Endothelial cell of umbilical vein (primary cell): ENCODE data around the gene TBX5. TPM values are rescaled to one million over a fixed set of nuclear protein-coding genes. Genes with fewer than 3 reads are reported as not detected.

Source experiments
- BruUV-seq: library from RNA; stranded (reverse); fragments of 400-500 nt; replicated peaks from 2 replicates; lab custom pipeline; 2021; lab: Mats Ljungman, UMichigan
- CTCF ChIA-PET: fragments of 300-600, 350-600 bp; sonication (Branson Sonifier 250); formaldehyde crosslinking; loops from one replicate; lab custom pipeline; 2021; ENCODE audit warnings: antibody characterized with exemption, inconsistent platforms; lab: Charles Lee
- POLR2A ChIA-PET: fragments of 300-600, 350-600 bp; sonication (Branson Sonifier 250); formaldehyde crosslinking; loops from one replicate; lab custom pipeline; 2021; ENCODE audit warnings: antibody characterized with exemption, inconsistent platforms; lab: Charles Lee
- DNase-seq: peaks from one replicate; pipeline ENCODE4 v3.0.0-alpha.2; 2011; ENCODE audit warnings: low read depth, low spot score
- FAIRE-seq: peaks from 2 replicates; lab custom pipeline; 2011; peaks lifted over from hg19 to GRCh38; lab: Jason Lieb, UNC
- H2AFZ ChIP-seq: 2 replicates; pipeline ENCODE4 v1.6.0; 2012; ENCODE audit warnings: low read depth, low read length, control low read depth, inconsistent platforms
- H3K27ac ChIP-seq: 2 replicates; pipeline ENCODE4 v1.5.1; 2011; ENCODE audit warnings: low read depth, mild to moderate bottlenecking, control low read depth, low read length, moderate library complexity; ENCODE audit not compliant: insufficient read depth
- H3K27me3 ChIP-seq, 2 experiments: 2 replicates each; pipeline versions ENCODE4 v1.6.0 to v1.6.1; 2011; ENCODE audit warnings: low read length in 2 of 2, mixed read lengths in 1 of 2; ENCODE audit not compliant: control insufficient read depth in 2 of 2, insufficient read depth in 2 of 2
- H3K36me3 ChIP-seq, 2 experiments: 2 replicates in 1 of 2; 3 replicates in 1 of 2; pipeline ENCODE4 v1.5.1; 2011; ENCODE audit warnings: low read length in 2 of 2, mild to moderate bottlenecking in 1 of 2, moderate library complexity in 1 of 2; ENCODE audit not compliant: control insufficient read depth in 2 of 2, insufficient read depth in 2 of 2; ENCODE audit errors: extremely low read depth in 1 of 2
- H3K4me1 ChIP-seq: 3 replicates; pipeline ENCODE4 v1.5.1; 2011; ENCODE audit warnings: mild to moderate bottlenecking, low read length; ENCODE audit not compliant: control insufficient read depth, insufficient read depth; ENCODE audit errors: extremely low read depth
- H3K4me2 ChIP-seq: 2 replicates; pipeline ENCODE4 v1.6.1; 2011; ENCODE audit warnings: low read length, control low read depth, mixed read lengths; ENCODE audit not compliant: insufficient read depth
- H3K4me3 ChIP-seq, 3 experiments: fragments of 200-600 bp in 1 of 3; sonication (generic), shearing (Covaris generic) in 1 of 3; replicated peaks in 1 of 3; 2 replicates each; pipeline ENCODE4 v1.5.1; 2011 to 2016; ENCODE audit warnings: control low read depth in 3 of 3, low read length in 3 of 3, mild to moderate bottlenecking in 2 of 3, inconsistent platforms in 1 of 3, low read depth in 1 of 3, moderate library complexity in 1 of 3; ENCODE audit not compliant: insufficient read depth in 1 of 3
- H3K79me2 ChIP-seq: 2 replicates; pipeline ENCODE4 v1.6.0; 2012; ENCODE audit warnings: low read length, inconsistent platforms; ENCODE audit not compliant: control insufficient read depth, insufficient read depth
- H3K9ac ChIP-seq: replicated peaks from 2 replicates; pipeline ENCODE3; 2011; ENCODE audit warnings: low read length, control low read depth; ENCODE audit not compliant: insufficient read depth; ENCODE audit errors: extremely low read depth
- H3K9me1 ChIP-seq: replicated peaks from 3 replicates; pipeline ENCODE4 v1.6.0; 2011; ENCODE audit warnings: mild to moderate bottlenecking, low read length; ENCODE audit not compliant: control insufficient read depth, insufficient read depth; ENCODE audit errors: extremely low read depth
- H3K9me3 ChIP-seq: replicated peaks from 2 replicates; pipeline ENCODE4 v1.5.1; 2012; ENCODE audit warnings: low read length, inconsistent platforms; ENCODE audit not compliant: control insufficient read depth, insufficient read depth
- H4K20me1 ChIP-seq: replicated peaks from 2 replicates; pipeline ENCODE3; 2011; ENCODE audit warnings: mild to moderate bottlenecking, low read length; ENCODE audit not compliant: control insufficient read depth, insufficient read depth; ENCODE audit errors: extremely low read depth
- CTCF ChIP-seq, 2 donors: IDR thresholded peaks; 1 replicate in 1 of 2; 2 replicates in 1 of 2; pipeline ENCODE4 v1.5.1; 2011; ENCODE audit warnings: low read length in 2 of 2, mild to moderate bottlenecking in 2 of 2, moderate library complexity in 2 of 2, control low read depth in 1 of 2, inconsistent platforms in 1 of 2, low read depth in 1 of 2; ENCODE audit not compliant: insufficient read depth in 1 of 2; ENCODE audit errors: extremely low read depth in 1 of 2
- EZH2 ChIP-seq: IDR thresholded peaks from 2 replicates; pipeline ENCODE4 v1.6.1; 2012; ENCODE audit warnings: borderline replicate concordance, low read depth, mild to moderate bottlenecking, moderate library complexity, low read length, inconsistent platforms; ENCODE audit not compliant: severe bottlenecking
- GATA2 ChIP-seq: IDR thresholded peaks from 2 replicates; pipeline ENCODE4 v1.7.0; 2011; ENCODE audit warnings: low read depth, mild to moderate bottlenecking, moderate library complexity, mixed read lengths, low read length; ENCODE audit not compliant: insufficient read length, insufficient read depth
- MAX ChIP-seq: IDR thresholded peaks from 2 replicates; pipeline ENCODE4 v1.6.1; 2011; ENCODE audit not compliant: insufficient read depth, insufficient read length
- MYC ChIP-seq: IDR thresholded peaks from one replicate; pipeline ENCODE4 v1.6.1; 2011; ENCODE audit warnings: mild to moderate bottlenecking, low read depth, low read length
- POLR2A ChIP-seq: IDR thresholded peaks from 2 replicates; pipeline ENCODE4 v1.6.1; 2012; ENCODE audit warnings: low read depth, mild to moderate bottlenecking, control low read depth, low read length
- dilution Hi-C: fragments of 300-500 bp; cut with MboI; formaldehyde crosslinking; loops from one replicate; pipeline ENCODE4 v1.15.0; 2019; ENCODE audit warnings: low sequenced_read_pairs; ENCODE audit not compliant: extremely low pct_ligation_motif_present
- intact Hi-C: fragments of 100-400 bp; cut with micrococcal nuclease; formaldehyde crosslinking; loops from one replicate; pipeline ENCODE4 v1.10.0; 2022
- polyA plus RNA-seq, 4 experiments: library from polyadenylated mRNA; depleted of rRNA in 3 of 4; stranded (reverse) in 3 of 4; unstranded in 1 of 4; fragments of >200 nt; gene quantifications; 2 replicates each; pipeline versions ENCODE4 v1.2.1 to v1.2.3, GENCODE V29; 2011 to 2012; ENCODE audit warnings: missing spikeins in 1 of 4
- total RNA-seq: library from RNA; stranded (reverse); gene quantifications from 2 replicates; pipeline ENCODE4 v1.2.3, GENCODE V29; 2021

Gene TBX5
- total and polyA plus RNA-seq, 2 donors (not counting 3 experiments of a cell fraction or from before 2014, with no cell fraction given): not detected

GRCh38 chr12:114406316-114406983 lies 506 bp upstream of the TBX5 start:
- CTCF ChIA-PET: no interaction called here
- no peak for TF ChIP-seq MYC
- no peak for TF ChIP-seq POLR2A
- TF ChIP-seq CTCF (IDR thresholded peaks at IDR 0.05; ENCODE audit: extremely low read depth in 1 of 2, insufficient read depth in 1 of 2, low read depth in 1 of 2, low read length in 2 of 2): no peak
- TF ChIP-seq MAX: no peak

GRCh38 chr12:114404926-114405518 lies 922 bp downstream of the TBX5 start:
- dilution Hi-C loops: no loop called here
- H3K36me3 ChIP-seq: no peaks in the 10 kb centered on the region
- intact Hi-C loops: no loop called here
- no peaks in the 10 kb centered on the region for H3K9me3 ChIP-seq
- FAIRE-seq (no peak), DNase-seq (no peak)
- no peaks in the 10 kb centered on the region for H3K4me1 ChIP-seq
- ChIA-PET CTCF (no interaction called here), POLR2A (no interaction called here)
- no peak overlapping the region for H2AFZ ChIP-seq
- H3K79me2 ChIP-seq: no peaks in the 10 kb centered on the region
- H3K4me2 ChIP-seq: no peak overlapping the region
- TF ChIP-seq GATA2 (no peak), EZH2 (peak; percentile 83)
- H3K4me3 ChIP-seq: no peak overlapping the region
- no peaks in the 10 kb centered on the region for H3K9me1 ChIP-seq
- no peaks in the 10 kb centered on the region for H4K20me1 ChIP-seq
- H3K9ac ChIP-seq: no peak overlapping the region
- no peak overlapping the region for H3K27ac ChIP-seq
- peaks cover 79 to 86% of the 10 kb centered on the region in 2 experiments for H3K27me3 ChIP-seq
- no TSS peak for BruUV-seq

More at GRCh38 chr12:114406316-114406983, 506 bp upstream of the TBX5 start:
- Histone ChIP-seq H3K9me3 (no peaks in the 10 kb centered on the region), H3K27me3 (peaks cover 80 to 91% of the 10 kb centered on the region in 2 experiments), H2AFZ (no peak overlapping the region), H3K36me3 (no peaks in the 10 kb centered on the region), H3K4me3 (no peak overlapping the region), H3K9ac (no peak overlapping the region), H3K4me1 (no peaks in the 10 kb centered on the region), H3K27ac (no peak overlapping the region), H3K4me2 (no peak overlapping the region), H3K79me2 (no peaks in the 10 kb centered on the region), H4K20me1 (no peaks in the 10 kb centered on the region), H3K9me1 (no peaks in the 10 kb centered on the region)
- dilution Hi-C loops (no loop called here), intact Hi-C loops (no loop called here)
- FAIRE-seq: no peak
- BruUV-seq: no TSS peak
- POLR2A ChIA-PET: no interaction called here
- no peak for DNase-seq
